ENCODE data around the gene IL6.

DNA sequence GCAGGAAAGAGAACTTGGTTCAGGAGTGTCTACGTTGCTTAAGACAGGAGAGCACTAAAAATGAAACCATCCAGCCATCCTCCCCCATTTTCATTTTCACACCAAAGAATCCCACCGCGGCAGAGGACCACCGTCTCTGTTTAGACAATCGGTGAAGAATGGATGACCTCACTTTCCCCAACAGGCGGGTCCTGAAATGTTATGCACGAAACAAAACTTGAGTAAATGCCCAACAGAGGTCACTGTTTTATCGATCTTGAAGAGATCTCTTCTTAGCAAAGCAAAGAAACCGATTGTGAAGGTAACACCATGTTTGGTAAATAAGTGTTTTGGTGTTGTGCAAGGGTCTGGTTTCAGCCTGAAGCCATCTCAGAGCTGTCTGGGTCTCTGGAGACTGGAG is 1.4 kb upstream of the IL6 start:
- TF ChIP-seq, protein P1, sequence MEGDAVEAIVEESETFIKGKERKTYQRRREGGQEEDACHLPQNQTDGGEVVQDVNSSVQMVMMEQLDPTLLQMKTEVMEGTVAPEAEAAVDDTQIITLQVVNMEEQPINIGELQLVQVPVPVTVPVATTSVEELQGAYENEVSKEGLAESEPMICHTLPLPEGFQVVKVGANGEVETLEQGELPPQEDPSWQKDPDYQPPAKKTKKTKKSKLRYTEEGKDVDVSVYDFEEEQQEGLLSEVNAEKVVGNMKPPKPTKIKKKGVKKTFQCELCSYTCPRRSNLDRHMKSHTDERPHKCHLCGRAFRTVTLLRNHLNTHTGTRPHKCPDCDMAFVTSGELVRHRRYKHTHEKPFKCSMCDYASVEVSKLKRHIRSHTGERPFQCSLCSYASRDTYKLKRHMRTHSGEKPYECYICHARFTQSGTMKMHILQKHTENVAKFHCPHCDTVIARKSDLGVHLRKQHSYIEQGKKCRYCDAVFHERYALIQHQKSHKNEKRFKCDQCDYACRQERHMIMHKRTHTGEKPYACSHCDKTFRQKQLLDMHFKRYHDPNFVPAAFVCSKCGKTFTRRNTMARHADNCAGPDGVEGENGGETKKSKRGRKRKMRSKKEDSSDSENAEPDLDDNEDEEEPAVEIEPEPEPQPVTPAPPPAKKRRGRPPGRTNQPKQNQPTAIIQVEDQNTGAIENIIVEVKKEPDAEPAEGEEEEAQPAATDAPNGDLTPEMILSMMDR (IDR thresholded peaks at IDR 0.05; ENCODE audit: insufficient read depth, low read length), result no peak
- no peak for TF ChIP-seq POLR2AphosphoS5 (IDR thresholded peaks at IDR 0.05; ENCODE audit: low read depth)
